Measurements from ENCODE around the gene KLHL18. TPM values are rescaled to one million over a fixed set of nuclear protein-coding genes. Genes with fewer than 3 reads are reported as not detected.

Gene KLHL18
- total RNA-seq, 1 experiment from 2014 or later, result 35.4 TPM

GRCh38 chr3:47370887-47371697 is 88.3 kb downstream of the KLHL18 start:
- ChIA-PET CTCF (no interaction called here), POLR2A (interaction anchor here (0.6 kb wide), 2 partner anchors 194 to 328 kb away, joined by 3 to 8 read pairs; no protein-coding TSS in a partner anchor)
- no peaks in the 10 kb centered on the region for H3K9me3 ChIP-seq (ENCODE audit: control insufficient read depth, insufficient read depth, low read depth, low read length)
- no peaks in the 10 kb centered on the region for H3K4me1 ChIP-seq (ENCODE audit: control insufficient read depth, insufficient read depth, low read length)
- no peak for DNase-seq (ENCODE audit: low read depth, low spot score)
- no peaks in the 10 kb centered on the region for H3K36me3 ChIP-seq (ENCODE audit: control insufficient read depth, insufficient read depth, low read length)
- intact Hi-C loops (cut with micrococcal nuclease; ENCODE audit: unreplicated experiment) (no loop called here), in situ Hi-C loops (cut with HindIII; ENCODE audit: low pct_unique_long_range_greater_than_20kb, low sequenced_read_pairs) (no loop called here)
- no peaks in the 10 kb centered on the region for H3K27me3 ChIP-seq (ENCODE audit: control insufficient read depth, insufficient read depth, low read length)
- H3K4me3 ChIP-seq (ENCODE audit: low read depth in 2 of 2, low read length in 2 of 2), result no peak overlapping the region
- ATAC-seq, result peak; percentile 47
- no TSS peak for BruUV-seq (replicated peaks)
- H3K27ac ChIP-seq (ENCODE audit: low read length), result no peak overlapping the region
- TF ChIP-seq TCF7L2 (IDR thresholded peaks at IDR 0.05; ENCODE audit: low read depth, low read length) (no peak), CTCF (IDR thresholded peaks at IDR 0.05) (peak; percentile 74)

GRCh38 chr3:47374587-47374986 is 91.8 kb downstream of the KLHL18 start:
- in situ Hi-C loops (cut with HindIII; ENCODE audit: low pct_unique_long_range_greater_than_20kb, low sequenced_read_pairs), result no loop called here
- ChIA-PET CTCF (no interaction called here), POLR2A (no interaction called here)
- Histone ChIP-seq H3K36me3 (ENCODE audit: control insufficient read depth, insufficient read depth, low read length) (no peaks in the 10 kb centered on the region), H3K27ac (ENCODE audit: low read length) (no peak overlapping the region), H3K4me1 (ENCODE audit: control insufficient read depth, insufficient read depth, low read length) (no peaks in the 10 kb centered on the region), H3K9me3 (ENCODE audit: control insufficient read depth, insufficient read depth, low read depth, low read length) (no peaks in the 10 kb centered on the region), H3K4me3 (ENCODE audit: low read depth in 2 of 2, low read length in 2 of 2) (no peak overlapping the region), H3K27me3 (ENCODE audit: control insufficient read depth, insufficient read depth, low read length) (no peaks in the 10 kb centered on the region)
- no peak for ATAC-seq
- no TSS peak for BruUV-seq (replicated peaks)
- intact Hi-C loops (cut with micrococcal nuclease; ENCODE audit: unreplicated experiment), result no loop called here
- DNase-seq (ENCODE audit: low read depth, low spot score), result no peak
- no peak for TF ChIP-seq CTCF (IDR thresholded peaks at IDR 0.05)
- no peak for TF ChIP-seq TCF7L2 (IDR thresholded peaks at IDR 0.05; ENCODE audit: low read depth, low read length)
- TF ChIP-seq REST (IDR thresholded peaks at IDR 0.05; ENCODE audit: insufficient read depth in 1 of 2, low read depth in 2 of 2, low read length in 1 of 2), result no peak
- no peak for TF ChIP-seq SIN3A (IDR thresholded peaks at IDR 0.05; ENCODE audit: borderline replicate concordance, insufficient read depth, low read depth, low read length)
